ENCODE results near the gene KXD1. TPM values are rescaled to one million over a fixed set of nuclear protein-coding genes. Genes with fewer than 3 reads are reported as not detected.

Gene KXD1
- total RNA-seq, 1 experiment from 2014 or later = 117 TPM

DNA sequence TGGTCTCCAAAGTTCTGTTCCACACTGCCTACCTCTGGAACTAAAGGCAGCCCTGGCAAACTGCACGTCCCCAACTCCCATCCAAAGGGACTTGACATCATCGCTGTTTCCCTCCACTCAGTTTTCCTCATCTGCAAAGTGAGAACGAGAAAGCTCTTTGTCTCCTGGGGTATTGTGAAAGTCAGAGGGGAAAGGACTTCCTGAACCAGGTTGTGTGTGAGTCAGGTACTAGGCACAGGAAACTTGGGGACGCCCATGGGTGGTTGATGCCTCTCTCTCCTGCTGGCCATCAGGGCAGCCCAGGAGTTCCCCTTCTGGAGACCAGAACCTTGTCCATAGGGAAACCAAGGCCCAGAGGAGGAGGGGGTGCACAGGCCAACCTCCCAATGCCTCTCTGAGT is 44.2 kb downstream of the KXD1 start:
- no peak for DNase-seq (ENCODE audit: low spot score)

DNA sequence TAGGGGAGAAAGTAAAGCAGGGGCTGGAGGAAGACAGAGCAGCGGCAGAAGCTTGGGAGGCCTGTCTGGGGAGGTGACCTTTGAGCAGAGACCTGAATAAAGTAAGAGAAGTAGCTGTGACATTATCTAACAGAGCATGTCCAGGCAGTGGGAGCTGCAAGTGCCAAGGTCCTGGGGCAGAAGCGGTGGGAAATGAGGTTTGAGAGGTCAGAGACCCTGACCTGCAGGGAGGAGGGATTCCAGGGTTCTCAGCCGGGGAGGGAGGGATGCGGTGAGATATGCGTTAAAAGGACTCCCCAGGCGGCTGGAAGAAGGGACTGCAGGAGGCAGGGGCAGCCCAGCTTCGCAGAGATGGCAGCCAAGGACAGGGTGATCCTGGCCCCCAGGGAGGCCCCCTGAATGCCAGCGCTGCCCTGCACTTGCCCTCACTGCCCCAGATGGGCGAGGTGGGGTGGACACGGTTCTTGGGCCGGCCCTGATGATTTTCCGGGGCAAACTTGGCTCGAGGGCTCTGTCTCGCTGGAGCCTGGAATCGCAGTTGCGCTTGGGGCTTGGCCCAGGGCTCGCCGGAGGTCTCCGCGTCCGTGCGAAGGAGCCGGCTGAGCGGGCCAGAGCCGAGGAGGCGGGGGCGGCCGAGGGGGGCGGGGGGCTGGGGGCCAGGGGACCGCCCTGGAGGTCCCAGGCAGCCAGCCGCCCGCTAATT is 45.7 kb downstream of the KXD1 start:
- no peak for DNase-seq (ENCODE audit: low spot score)

DNA sequence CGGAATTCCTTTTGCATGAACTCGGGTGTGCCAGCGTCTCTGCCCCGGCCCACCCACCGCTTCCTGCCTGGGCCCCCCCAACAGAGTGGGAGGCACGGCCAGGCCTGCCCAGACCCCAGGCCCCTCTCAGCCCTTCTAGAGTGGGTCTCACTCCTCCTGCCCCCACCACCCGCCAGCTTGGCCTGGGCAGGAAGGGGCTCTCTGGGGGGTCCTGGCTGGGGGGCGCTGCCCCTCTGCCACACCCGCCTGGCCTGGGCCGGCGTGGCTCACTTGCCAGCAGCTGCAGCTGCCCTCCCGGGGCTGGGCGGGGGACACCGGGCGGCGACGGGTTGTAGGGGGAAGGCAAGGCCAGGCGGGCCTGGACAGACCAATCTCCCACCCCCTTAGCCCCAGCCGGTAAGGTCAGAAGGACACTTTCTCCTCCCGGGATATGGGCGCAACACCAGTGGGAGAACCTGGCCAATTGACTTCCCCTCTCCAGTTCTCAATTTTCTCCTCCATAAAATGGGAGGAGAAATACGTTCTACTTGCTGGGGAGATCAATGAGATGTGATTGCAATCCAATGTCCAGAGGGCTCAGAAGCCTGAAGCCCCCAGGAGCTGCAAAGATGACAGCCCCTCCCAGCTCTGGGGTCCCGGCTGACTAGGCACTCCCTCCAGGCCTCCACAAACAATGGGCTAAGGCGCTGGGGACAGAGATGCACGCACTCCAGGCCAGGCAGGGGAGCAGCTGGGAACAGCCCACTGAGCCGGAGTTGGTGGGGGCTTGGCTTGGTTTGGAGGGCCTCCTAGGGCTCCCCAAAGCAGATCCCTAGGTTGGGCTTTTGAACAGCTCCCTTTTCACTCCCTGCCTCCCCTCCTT is 46.5 kb downstream of the KXD1 start:
- no peak for DNase-seq (ENCODE audit: low spot score)

DNA sequence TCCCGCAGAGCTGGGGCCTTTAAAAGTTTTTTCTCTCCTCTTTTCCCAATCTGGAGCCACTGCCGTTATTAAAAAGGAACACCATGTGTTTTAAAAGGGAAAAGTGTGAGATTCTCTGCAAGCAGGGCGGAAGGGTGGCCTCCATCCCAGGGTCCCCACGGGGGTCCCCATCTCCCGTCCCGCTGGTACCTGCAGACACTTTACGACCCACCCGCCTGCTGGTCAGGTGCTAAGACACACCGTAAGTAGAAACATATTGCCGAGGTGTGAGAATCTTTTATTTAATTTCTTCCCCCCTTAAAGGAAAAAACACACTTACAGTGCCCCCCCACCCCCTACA is 47.1 kb downstream of the KXD1 start:
- DNase-seq (ENCODE audit: low spot score) = no peak

DNA sequence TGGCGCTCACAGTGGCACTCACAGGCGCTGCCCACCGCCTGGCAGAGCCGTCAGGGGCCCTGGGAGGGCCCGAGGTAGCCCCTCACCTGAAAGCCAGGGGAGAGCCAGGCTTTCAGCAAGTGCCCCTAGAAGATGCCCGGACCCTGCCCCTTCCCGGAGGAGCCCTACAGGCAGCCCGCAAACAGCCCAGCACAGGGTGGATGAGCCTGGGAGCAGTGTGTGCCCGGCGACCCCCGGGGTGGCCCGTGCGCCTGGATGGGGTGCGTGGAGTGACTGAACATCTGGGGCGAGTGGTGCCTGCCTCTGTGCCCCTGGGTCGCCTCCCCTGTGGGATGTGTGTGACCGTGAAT is 47.5 kb downstream of the KXD1 start:
- DNase-seq (ENCODE audit: low spot score) = no peak

DNA sequence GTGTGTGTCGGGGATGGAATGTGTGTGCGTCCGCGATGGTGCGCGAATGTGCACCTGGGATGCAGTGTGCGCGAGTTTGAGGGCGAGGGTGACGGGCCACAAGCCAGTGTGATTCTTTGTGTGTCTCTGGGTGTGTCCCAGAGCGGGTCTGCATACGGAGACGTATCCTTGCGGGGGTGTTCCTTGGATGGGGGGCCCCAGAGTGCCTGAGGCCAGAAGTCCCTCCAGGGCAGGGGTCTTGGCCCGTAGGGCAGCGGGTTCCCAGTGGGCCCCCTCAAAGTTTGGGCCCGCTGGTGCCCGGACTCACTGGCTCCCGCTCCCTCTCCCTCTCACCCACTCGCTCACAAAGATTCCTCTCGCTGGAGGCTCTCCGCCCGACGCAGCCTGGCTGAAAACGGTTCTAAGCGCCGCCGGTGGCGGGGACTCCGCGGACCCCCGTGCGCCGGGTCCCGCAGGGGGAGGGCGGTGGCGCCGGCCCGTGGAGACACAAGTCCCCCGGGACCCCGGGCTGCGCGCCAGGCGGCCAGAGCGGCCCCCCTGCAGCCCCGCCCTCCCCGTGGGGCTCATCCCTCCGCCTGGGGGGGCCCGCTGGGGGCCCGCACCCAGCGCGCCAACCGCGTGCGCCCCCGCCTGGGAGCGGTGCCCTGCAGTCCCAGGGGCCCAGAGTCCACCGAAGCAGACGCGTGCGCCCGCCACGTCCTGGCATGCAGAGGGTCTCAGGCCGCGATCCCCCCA is 48.0 kb downstream of the KXD1 start:
- no peak for DNase-seq (ENCODE audit: low spot score)

DNA sequence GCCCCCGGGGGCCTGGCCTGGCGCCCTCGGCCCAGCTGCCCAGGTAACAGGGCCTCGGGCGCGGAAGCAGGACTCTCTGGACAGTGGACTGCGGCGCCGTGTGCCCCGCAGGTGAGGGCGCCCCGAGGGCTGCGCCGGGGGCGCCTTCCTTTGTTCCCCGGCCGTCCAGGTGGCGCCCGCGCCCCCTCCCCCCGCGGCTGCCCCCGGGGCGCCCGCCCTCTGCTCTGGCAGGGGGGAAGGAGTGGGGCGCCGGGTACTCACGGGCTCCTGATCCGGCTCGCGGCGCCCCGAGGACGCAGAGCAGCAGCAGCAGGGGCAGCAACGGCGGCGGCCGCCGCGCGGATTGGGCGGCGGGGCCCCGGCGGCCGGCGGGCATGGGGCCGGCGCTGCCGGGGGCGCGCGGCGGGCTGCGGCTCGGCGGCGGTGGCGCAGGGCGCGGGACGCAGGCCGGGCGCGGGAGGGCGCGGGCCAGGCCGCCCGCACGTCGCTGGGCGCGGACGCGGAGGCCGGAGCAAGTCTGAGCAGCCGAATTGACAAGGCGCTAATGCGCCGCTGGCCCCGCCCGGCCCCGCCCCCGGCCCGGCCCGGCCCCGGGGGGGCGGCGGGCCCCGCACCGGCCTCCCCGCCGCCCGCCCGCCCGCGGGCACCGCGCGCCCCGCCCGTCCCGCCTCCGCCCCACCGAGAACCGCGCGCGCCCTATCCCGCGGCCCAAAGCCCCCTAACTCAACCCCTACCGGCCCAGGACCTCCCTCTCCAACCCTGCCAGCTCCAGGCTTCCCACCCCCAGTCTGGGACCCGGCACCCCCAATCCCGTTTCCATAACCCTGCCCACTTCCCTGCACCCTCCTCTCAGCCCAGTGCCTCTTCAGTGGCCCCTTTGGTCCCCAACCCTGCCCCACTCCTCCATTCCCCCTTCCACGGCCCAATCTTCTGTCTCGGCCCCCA is 48.9 kb downstream of the KXD1 start, which contains the start of gene CRLF1:
CRLF1 (minus strand) TSS at position 519 of the 945 bp plus-strand sequence; CDS start at position 376, 143 bp downstream.
- DNase-seq (ENCODE audit: low spot score) = no peak

DNA sequence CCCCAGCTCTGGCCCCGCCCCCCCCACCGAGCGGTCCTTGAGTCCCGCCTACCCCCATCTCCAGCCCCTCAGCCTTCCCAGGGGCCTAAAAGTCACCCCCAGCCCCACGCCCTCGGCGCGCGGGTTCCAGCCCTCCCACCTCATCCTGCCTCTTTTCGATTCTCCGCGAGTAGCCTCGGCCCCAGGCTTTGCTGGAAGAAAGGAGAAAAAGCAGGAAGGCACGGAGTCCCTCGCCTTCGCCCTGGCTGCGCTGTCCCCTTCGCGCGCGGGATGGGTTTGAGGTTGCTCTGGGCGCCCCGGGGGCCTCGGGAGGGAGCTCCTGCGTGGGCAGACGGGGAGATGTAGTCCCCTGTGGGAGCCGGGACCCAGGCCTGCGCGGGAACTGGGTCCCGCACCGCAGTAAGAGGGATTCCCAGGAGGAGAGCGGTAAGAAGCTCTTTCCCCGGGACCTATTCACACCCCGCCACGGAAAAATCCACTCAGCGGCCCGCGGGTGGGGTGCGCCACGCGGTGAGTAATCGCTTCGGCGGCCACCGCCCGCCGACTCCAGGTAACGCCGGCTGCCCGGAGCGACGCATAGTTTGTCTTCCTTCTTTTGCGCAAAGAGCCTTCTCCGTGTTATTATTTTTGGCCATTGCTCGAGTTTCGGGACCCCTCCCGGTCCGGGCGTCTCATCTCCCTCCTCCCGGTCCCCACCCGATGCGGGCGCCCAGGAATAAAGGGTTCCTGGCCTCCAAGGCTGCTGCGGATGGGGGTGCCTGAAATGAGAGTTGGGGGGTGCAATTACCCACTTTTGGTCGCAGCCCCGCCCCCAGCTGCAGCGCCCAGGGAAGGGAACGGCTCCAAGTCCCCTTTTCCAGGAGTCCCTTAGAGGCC is 49.8 kb downstream of the KXD1 start:
- no peak for DNase-seq (ENCODE audit: low spot score)

DNA sequence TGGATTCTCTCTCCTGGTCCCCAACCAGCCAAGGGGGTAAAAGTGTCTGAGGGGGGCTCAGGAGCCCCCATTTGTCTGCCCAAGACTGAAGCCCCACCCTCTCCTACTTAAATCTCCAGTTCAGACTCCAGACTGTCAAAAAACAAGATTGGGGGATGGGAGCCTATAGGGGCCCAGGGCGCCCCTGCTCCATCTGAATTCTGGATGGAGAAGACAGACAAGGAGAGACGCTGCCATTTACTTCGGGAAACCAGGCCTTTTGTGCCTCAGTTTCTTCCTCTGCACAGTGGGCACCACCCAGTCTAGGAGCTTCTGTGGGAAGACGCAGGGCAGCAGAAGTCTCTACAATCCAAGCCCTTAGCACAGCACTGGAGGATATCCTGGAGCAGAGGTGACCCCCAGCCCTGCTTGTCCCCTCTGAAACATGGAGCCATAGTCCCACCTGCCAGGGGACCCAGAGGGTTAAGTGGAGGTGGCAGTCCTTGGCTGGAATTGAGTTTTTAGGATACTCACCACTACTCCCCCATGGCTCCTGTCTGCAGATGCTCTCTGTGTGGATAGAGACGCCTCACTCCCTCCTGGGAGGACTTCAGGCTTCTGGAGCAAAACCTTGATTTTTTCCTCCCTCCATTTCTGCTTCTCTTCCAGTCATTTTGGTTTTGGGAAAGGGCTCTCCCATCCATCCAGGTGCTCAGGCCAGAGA is 50.6 kb downstream of the KXD1 start:
- DNase-seq (ENCODE audit: low spot score) = no peak

DNA sequence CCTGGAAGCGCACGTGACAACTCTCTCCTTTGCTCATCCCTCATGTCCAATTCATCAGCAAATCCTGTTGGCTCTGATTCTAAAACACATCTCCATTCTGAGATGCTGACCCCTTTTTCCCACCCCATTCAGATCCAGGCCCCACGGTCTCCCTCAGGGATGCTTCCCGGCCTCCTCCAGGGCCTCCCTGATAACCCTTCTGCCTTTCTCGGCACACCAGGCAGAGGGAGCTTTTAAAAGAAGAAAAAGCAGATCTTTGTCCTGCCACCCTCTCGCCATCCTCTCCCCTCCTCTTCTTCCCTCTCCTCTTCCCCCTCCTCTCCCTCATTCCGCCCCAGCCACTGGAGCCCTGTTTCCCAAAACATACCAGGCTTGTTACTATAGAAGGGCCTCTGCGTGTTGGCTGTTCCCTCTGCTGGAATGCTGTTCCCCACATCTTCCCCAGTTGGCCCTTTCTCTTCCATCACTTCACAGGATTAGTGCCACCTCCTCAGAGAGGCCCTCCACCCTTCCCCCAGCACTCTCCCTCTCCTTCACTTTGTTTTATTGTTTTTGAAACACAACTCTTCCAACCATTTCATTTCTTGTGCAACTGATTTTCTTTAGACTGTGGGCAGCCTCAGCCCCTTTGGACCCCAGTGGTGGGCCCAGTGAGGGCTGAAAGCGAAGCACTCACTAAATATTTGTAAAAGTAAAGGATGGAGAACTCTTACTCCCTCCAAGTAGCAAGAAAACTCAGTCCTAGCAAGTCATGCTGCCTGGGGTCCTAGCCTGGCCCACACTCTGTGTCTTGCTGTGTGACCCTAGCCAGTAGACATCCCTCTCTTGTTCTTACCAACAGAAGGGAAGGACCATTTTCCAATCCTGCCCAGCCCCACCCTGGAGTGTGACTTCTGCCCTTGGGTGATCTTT is 51.4 kb downstream of the KXD1 start:
- DNase-seq (ENCODE audit: low spot score) = no peak

DNA sequence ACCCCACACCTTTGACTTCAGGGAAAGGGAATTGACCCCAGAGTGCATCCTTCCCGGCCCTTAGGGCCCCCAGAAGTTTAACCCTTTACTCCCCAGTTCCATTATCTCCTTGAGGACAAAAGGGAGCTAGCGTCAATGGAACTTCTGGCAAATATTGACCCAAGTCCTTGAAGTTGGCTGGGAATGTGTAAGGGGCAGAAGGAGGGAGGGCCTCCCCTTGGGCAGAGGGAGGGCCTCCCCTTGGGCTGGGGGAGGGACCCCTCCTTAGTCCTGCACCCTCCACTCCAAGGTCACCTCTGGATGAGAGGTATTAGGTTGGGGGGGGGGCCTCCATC is 52.0 kb downstream of the KXD1 start:
- no peak for DNase-seq (ENCODE audit: low spot score)

DNA sequence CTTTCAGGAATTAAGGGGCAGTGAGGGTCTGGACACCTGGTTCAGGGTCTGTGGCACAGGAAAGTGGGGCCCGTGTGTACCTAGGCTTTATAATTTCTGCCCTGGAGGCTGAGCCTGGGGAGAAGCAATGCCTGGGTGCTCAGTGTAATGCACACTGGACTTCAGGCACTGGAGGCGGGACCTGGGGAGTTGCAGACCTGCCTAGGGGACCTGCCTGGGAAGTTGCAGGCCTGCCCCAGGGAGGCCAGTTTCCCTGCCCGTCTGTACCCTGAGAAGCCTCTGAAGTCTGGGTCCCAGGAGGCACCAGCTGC is 52.5 kb downstream of the KXD1 start:
- DNase-seq (ENCODE audit: low spot score) = no peak

DNA sequence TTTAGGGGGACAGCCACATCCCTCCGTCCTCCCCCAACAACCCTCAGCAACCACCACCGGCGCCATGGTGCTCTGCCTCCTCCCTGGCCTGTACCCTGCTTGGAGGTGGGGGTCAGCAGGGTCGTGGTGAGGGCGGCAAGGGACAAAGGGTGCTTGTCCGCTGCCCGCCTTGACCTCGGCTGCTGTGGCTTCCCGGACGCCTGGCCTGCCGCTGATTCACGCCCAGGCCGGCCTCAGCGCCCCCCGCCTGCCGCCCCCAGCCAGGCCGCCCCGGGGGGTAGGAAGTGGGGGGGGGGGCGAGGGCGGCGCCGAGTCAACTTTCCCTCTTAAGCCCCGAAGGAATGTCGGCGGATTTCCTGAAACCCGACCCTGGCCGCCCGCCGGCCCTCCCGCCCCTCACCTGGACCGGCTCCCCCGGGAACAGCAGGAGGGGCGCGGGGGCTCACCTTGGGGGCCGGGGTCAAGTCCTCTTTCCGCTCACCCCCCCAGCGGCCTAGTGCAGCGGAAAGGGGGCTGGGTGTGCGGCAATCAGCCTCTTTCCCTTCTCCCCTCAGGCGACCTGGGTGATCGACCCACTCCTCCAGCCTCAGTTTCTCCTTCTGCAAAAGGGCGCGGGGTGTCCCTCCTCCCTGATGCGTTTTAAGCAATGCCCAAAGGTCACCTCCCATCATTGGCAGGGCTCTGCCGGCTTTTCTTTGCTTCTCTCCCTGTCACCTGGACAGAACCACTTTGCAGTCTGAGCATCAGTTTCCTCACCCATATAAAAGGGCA is 53.1 kb downstream of the KXD1 start:
- DNase-seq (ENCODE audit: low spot score) = no peak

DNA sequence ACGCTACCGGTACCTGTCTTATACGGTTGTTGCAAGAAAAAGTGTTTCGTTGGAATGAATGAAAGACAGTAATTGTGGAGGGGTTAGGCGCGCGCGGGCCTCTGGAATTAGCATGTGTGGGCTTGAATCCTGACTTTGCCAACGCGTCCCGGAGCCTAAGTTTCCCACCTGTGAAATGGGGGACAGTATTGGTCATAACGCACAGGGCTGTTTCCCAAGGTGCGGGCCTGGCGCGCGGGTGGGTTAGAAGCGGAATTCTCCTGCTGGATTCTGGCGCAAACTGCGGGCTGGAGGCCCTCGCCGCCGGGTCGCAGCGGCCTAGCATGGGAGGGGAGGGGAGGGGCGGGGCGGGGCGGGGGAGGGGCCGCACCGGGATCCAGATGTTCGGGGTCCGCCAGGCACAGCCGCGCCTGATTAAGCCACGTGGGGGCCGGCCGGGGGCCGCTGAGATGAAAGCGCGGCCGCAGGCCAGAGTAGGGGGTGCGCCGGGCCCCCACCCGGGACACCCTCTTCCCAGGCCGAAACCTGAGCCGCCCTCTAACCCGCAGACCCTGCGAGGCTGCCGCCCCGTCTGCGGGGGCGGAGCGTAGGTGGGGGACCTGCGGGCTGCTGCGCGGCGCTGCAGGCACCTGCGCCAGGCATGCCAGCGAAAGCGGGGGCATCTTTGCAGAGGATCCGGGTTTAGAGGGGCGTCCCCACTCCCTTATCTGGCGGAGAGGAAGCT is 53.8 kb downstream of the KXD1 start:
- no peak for DNase-seq (ENCODE audit: low spot score)

DNA sequence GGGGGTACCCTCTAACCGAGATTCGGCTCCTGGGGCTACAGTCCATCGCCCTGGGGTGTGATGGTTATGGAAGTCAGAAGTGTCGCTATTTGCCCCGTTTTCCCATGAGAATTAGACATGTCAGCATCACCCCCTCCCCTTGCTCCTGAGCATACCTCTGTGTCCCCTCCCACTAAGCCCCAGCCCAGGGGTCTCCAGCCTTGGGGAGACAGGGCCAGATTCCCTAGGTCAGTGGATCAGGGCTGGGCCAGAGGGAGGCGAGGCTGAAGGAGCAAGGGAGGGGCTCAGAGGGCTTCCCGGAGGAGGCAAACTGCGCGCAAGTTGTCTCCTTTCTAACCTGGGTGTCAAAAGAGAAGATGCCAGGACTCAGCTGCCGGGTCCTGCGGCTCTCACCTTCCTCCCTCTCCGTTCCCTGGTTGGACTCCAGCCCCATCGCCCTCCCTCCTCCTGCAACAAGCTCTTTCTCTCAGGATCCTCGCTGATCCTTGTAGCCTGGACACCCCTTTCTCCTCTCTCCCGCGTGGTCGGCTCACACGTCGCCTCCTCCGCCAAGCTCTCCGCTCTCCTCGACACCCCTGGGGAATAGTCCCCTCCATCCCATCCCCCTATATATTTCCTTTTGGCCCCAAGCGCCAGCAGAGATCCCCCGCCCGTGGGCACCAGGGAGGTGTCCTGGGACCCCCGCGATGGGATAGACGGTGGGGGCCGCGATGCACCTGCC is 54.5 kb downstream of the KXD1 start:
- DNase-seq (ENCODE audit: low spot score) = no peak

DNA sequence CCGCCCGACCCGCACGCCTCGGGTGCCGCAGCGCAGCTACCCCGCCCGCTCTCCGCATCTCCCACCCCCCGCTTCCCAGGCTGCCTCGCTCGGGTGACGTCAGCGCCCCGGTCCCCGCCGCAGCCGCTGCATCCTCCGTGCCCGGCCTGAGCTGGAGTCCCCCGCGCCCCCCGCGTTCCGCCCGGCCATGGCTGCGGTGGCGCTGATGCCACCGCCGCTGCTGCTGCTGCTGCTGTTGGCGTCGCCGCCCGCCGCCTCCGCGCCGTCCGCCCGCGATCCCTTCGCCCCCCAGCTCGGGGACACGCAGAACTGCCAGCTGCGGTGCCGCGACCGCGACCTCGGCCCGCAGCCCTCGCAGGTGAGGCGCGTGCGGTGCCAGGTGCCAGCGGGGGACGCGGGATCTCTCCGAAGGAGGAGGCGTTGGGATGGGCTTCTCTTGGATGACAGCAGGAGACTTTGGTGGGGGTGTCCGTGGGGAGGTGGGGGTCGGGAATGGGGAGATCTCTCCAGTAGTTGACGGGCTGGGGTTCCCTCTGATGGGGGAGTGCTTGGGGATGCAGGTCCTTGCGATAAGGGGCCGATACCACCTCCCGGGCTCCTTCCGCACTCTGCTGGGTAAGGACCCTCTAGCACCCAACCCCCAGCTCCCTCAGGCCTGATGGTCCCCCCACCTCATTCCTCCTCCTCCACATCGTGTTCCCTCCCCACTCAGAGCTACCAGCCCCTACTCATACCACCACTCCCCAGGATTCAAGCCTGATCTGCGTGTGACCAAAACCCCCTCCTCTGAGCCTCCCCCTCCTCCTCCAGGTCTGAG is 55.3 kb downstream of the KXD1 start, which contains the start of gene TMEM59L:
TMEM59L (plus strand) TSS at position 99 of the 817 bp plus-strand sequence; CDS start at position 188, 89 bp downstream.
- no peak for DNase-seq (ENCODE audit: low spot score)
